CD4-positive, CD25-positive, alpha-beta regulatory T cell (primary cell): ENCODE measurements around the gene ADCY7. TPM values are rescaled to one million over a fixed set of nuclear protein-coding genes. Genes with fewer than 3 reads are reported as not detected.

Source experiments
- ATAC-seq, 2 donors: fragments of 150-1000 bp; cut with Tn5 transposase; one replicate each; pipeline ENCODE4 v1.10.0; 2021; ENCODE audit warnings: low read depth in 2 of 2, moderate number of reproducible peaks in 2 of 2, moderate library complexity in 1 of 2
- DNase-seq, 3 donors: peaks; one replicate each; pipeline versions ENCODE4 v3.0.0 to v3.0.0-alpha.2; 2012 to 2022; ENCODE audit warnings: mixed read lengths in 1 of 3
- H3K27ac ChIP-seq: one replicate; pipeline ENCODE4 v1.7.0; 2013; ENCODE audit warnings: mild to moderate bottlenecking, low read length; ENCODE audit not compliant: insufficient read depth, poor library complexity, severe bottlenecking
- H3K27me3 ChIP-seq: one replicate; pipeline ENCODE4 v1.7.0; 2013; ENCODE audit warnings: low read length; ENCODE audit not compliant: control insufficient read depth, insufficient read depth
- H3K36me3 ChIP-seq: one replicate; pipeline ENCODE4 v1.7.0; 2013; ENCODE audit warnings: mild to moderate bottlenecking, low read length, moderate library complexity; ENCODE audit not compliant: control insufficient read depth, insufficient read depth
- H3K4me1 ChIP-seq: 2 replicates; pipeline ENCODE4 v1.7.0; 2013; ENCODE audit warnings: mild to moderate bottlenecking, low read length; ENCODE audit not compliant: insufficient read depth, control insufficient read depth, poor library complexity, severe bottlenecking
- H3K4me3 ChIP-seq: one replicate; pipeline ENCODE4 v1.7.0; 2013; ENCODE audit warnings: low read depth, mild to moderate bottlenecking, low read length, moderate library complexity
- H3K9me3 ChIP-seq, 2 experiments: 1 replicate in 1 of 2; 2 replicates in 1 of 2; pipeline ENCODE4 v1.7.0; 2013; ENCODE audit warnings: low read length in 2 of 2, mild to moderate bottlenecking in 1 of 2, moderate library complexity in 1 of 2; ENCODE audit not compliant: control insufficient read depth in 2 of 2
- H3K27ac Mint-ChIP-seq, 3 donors: one replicate each; pipeline ENCODE4 v1.8.0; 2020 to 2022; ENCODE audit warnings: mild to moderate bottlenecking in 3 of 3, mixed read lengths in 3 of 3, moderate library complexity in 2 of 3
- H3K27me3 Mint-ChIP-seq: one replicate; pipeline ENCODE4 v1.8.0; 2022; ENCODE audit warnings: mild to moderate bottlenecking, mixed read lengths
- H3K36me3 Mint-ChIP-seq: one replicate; pipeline ENCODE4 v1.8.0; 2020; ENCODE audit warnings: mixed read lengths
- H3K4me1 Mint-ChIP-seq, 4 donors: one replicate each; pipeline ENCODE4 v1.8.0; 2020 to 2022; ENCODE audit warnings: mixed read lengths in 4 of 4, mild to moderate bottlenecking in 1 of 4
- H3K4me3 Mint-ChIP-seq, 4 donors: one replicate each; pipeline ENCODE4 v1.8.0; 2020 to 2022; ENCODE audit warnings: mild to moderate bottlenecking in 4 of 4, mixed read lengths in 4 of 4, moderate library complexity in 3 of 4
- H3K9me3 Mint-ChIP-seq, 7 donors: one replicate each; pipeline ENCODE4 v1.8.0; 2020 to 2022; ENCODE audit warnings: mixed read lengths in 7 of 7, mild to moderate bottlenecking in 3 of 7, moderate library complexity in 2 of 7
- polyA plus RNA-seq, 4 donors: library from polyadenylated mRNA; unstranded; fragments of 300-500 nt; fragmentation: Illumina TruSeq; gene quantifications; one replicate each; pipeline ENCODE4 v1.2.3, GENCODE V29; 2021
- total RNA-seq: library from RNA; stranded (reverse); gene quantifications from one replicate; pipeline ENCODE4 v1.2.3, GENCODE V29; 2022

The ADCY7 gene
- total and polyA plus RNA-seq, 5 donors from 2014 or later = 33.1 to 233 (median 50.2) TPM

- Mint-ChIP-seq H3K27ac (peak overlapping the region in 2 of 3 donors; percentile 51 to 73), H3K27me3 (peaks cover 15% of the 10 kb centered on the region), H3K36me3 (no peaks in the 10 kb centered on the region), H3K4me3 (peak overlapping the region; percentile 71 to 84 (median 77)), H3K4me1 (peaks cover 0 to 8% (median 5%) of the 10 kb centered on the region in 4 donors), H3K9me3 (no peaks in the 10 kb centered on the region)
- peak overlapping the region; percentile 2 for H3K4me3 ChIP-seq
- H3K9me3 ChIP-seq = no peaks in the 10 kb centered on the region
- H3K27ac ChIP-seq = no peak overlapping the region
- H3K36me3 ChIP-seq = no peaks in the 10 kb centered on the region
- peak; percentile 27 to 94 (median 32) for DNase-seq
- peaks cover 14% of the 10 kb centered on the region for H3K4me1 ChIP-seq
- no peaks in the 10 kb centered on the region for H3K27me3 ChIP-seq
- ATAC-seq = peak; percentile 89 to 90
Measured at GRCh38 chr16:50245417-50246298, 20.7 kb upstream of the ADCY7 start.

GRCh38 chr16:50246299-50247122 lies 19.8 kb upstream of the ADCY7 start:
- peak in 1 of 3 donors; percentile 32 for DNase-seq
- peak overlapping the region in 1 of 3 donors; percentile 76 for H3K27ac Mint-ChIP-seq

GRCh38 chr16:50247123-50247905 lies 19.0 kb upstream of the ADCY7 start:
- Mint-ChIP-seq H3K9me3 (no peaks in the 10 kb centered on the region), H3K27me3 (peaks cover 11% of the 10 kb centered on the region), H3K4me3 (peak overlapping the region; percentile 56 to 78 (median 73)), H3K36me3 (no peaks in the 10 kb centered on the region), H3K27ac (peak overlapping the region in 1 of 3 donors; percentile 76), H3K4me1 (peaks cover 0 to 8% (median 5%) of the 10 kb centered on the region in 4 donors)
- Histone ChIP-seq H3K27me3 (no peaks in the 10 kb centered on the region), H3K27ac (no peak overlapping the region), H3K4me1 (peaks cover 14% of the 10 kb centered on the region), H3K9me3 (no peaks in the 10 kb centered on the region), H3K36me3 (no peaks in the 10 kb centered on the region), H3K4me3 (no peak overlapping the region)
- no peak for DNase-seq
- no peak for ATAC-seq

More at GRCh38 chr16:50246299-50247122, 19.8 kb upstream of the ADCY7 start:
- Histone ChIP-seq H3K27ac (no peak overlapping the region), H3K4me1 (peaks cover 14% of the 10 kb centered on the region), H3K9me3 (no peaks in the 10 kb centered on the region), H3K4me3 (no peak overlapping the region), H3K36me3 (no peaks in the 10 kb centered on the region), H3K27me3 (no peaks in the 10 kb centered on the region)
- Mint-ChIP-seq H3K36me3 (no peaks in the 10 kb centered on the region), H3K27me3 (peaks cover 7% of the 10 kb centered on the region), H3K9me3 (no peaks in the 10 kb centered on the region), H3K4me3 (peak overlapping the region; percentile 56 to 86 (median 73)), H3K4me1 (peaks cover 0 to 8% (median 5%) of the 10 kb centered on the region in 4 donors)
- peak in 1 of 2 donors; percentile 1 for ATAC-seq

GRCh38 chr16:50247906-50248608 lies 18.3 kb upstream of the ADCY7 start:
- peak overlapping the region; percentile 13 to 78 (median 60) for H3K4me3 Mint-ChIP-seq
- Histone ChIP-seq H3K36me3 (no peaks in the 10 kb centered on the region), H3K27me3 (no peaks in the 10 kb centered on the region), H3K4me3 (no peak overlapping the region), H3K9me3 (no peaks in the 10 kb centered on the region), H3K4me1 (peaks cover 14% of the 10 kb centered on the region), H3K27ac (no peak overlapping the region)
- H3K9me3 Mint-ChIP-seq = no peaks in the 10 kb centered on the region
- peaks cover 0 to 8% (median 5%) of the 10 kb centered on the region in 4 donors for H3K4me1 Mint-ChIP-seq
- DNase-seq (no peak), ATAC-seq (no peak)
- peaks cover 11% of the 10 kb centered on the region for H3K27me3 Mint-ChIP-seq
- H3K36me3 Mint-ChIP-seq = no peaks in the 10 kb centered on the region
- no peak overlapping the region for H3K27ac Mint-ChIP-seq

GRCh38 chr16:50248845-50249244 lies 17.5 kb upstream of the ADCY7 start:
- ATAC-seq (no peak), DNase-seq (no peak)
- no peaks in the 10 kb centered on the region for H3K9me3 Mint-ChIP-seq
- no peak overlapping the region for H3K27ac ChIP-seq
- H3K4me3 Mint-ChIP-seq = peak overlapping the region in 3 of 4 donors; percentile 35 to 48 (median 39)
- no peaks in the 10 kb centered on the region for H3K27me3 ChIP-seq
- no peaks in the 10 kb centered on the region for H3K9me3 ChIP-seq
- peaks cover 14% of the 10 kb centered on the region for H3K27me3 Mint-ChIP-seq
- H3K4me1 Mint-ChIP-seq = peaks cover 0 to 8% (median 5%) of the 10 kb centered on the region in 4 donors
- no peaks in the 10 kb centered on the region for H3K36me3 ChIP-seq
- no peak overlapping the region for H3K4me3 ChIP-seq
- no peaks in the 10 kb centered on the region for H3K36me3 Mint-ChIP-seq
- peak overlapping the region in 1 of 3 donors; percentile 71 for H3K27ac Mint-ChIP-seq
- H3K4me1 ChIP-seq = peaks cover 14% of the 10 kb centered on the region

GRCh38 chr16:50251375-50252081 lies 14.8 kb upstream of the ADCY7 start:
- Mint-ChIP-seq H3K27me3 (peaks cover 18% of the 10 kb centered on the region), H3K4me3 (peak overlapping the region in 2 of 4 donors; percentile 15), H3K27ac (no peak overlapping the region), H3K9me3 (no peaks in the 10 kb centered on the region), H3K36me3 (no peaks in the 10 kb centered on the region), H3K4me1 (no peaks in the 10 kb centered on the region)
- DNase-seq (no peak), ATAC-seq (no peak)
- H3K36me3 ChIP-seq = no peaks in the 10 kb centered on the region
- no peaks in the 10 kb centered on the region for H3K9me3 ChIP-seq
- no peak overlapping the region for H3K27ac ChIP-seq
- no peaks in the 10 kb centered on the region for H3K27me3 ChIP-seq
- H3K4me1 ChIP-seq = peaks cover 2% of the 10 kb centered on the region
- H3K4me3 ChIP-seq = no peak overlapping the region
